ENCODE data around the gene ATF3.
"Not testable (repeated sequence)": the region's sequence is repeated elsewhere in the genome, so short reads cannot be mapped to it uniquely, and the experiment has no call there.

Gene ATF3

GRCh38 chr1:212651521-212651920 is 43.0 kb downstream of the ATF3 start:
- no peak for DNase-seq (ENCODE audit: low read depth in 2 of 2)

GRCh38 chr1:212651977-212652376 is 43.4 kb downstream of the ATF3 start:
- DNase-seq (ENCODE audit: low read depth in 2 of 2): no peak

- DNase-seq (ENCODE audit: low read depth in 2 of 2): no peak
These were observed 44.0 kb downstream of the ATF3 start for GRCh38 chr1:212652609-212653008.

- DNase-seq (ENCODE audit: low read depth in 2 of 2): no peak
These were observed 47.3 kb downstream of the ATF3 start for GRCh38 chr1:212655668-212656440.

- DNase-seq (ENCODE audit: low read depth in 2 of 2): no peak
These were observed 48.2 kb downstream of the ATF3 start for GRCh38 chr1:212656730-212657129.

- not testable (repeated sequence) for DNase-seq (ENCODE audit: low read depth in 2 of 2)
These were observed 49.7 kb downstream of the ATF3 start for GRCh38 chr1:212658250-212658649.

GRCh38 chr1:212664409-212665199 is 56.0 kb downstream of the ATF3 start:
- no peak for DNase-seq (ENCODE audit: low read depth in 2 of 2)

GRCh38 chr1:212665241-212666115 is 56.9 kb downstream of the ATF3 start:
- peak; percentile 46 to 48 for DNase-seq (ENCODE audit: low read depth in 2 of 2)

GRCh38 chr1:212666116-212666775 is 57.7 kb downstream of the ATF3 start:
- DNase-seq (ENCODE audit: low read depth in 2 of 2): no peak

GRCh38 chr1:212667223-212668139 is 58.9 kb downstream of the ATF3 start:
- DNase-seq (ENCODE audit: low read depth in 2 of 2): peak; percentile 87 to 89

- no peak for DNase-seq (ENCODE audit: low read depth in 2 of 2)
These were observed 59.9 kb downstream of the ATF3 start for GRCh38 chr1:212668477-212668876.

- DNase-seq (ENCODE audit: low read depth in 2 of 2): no peak
These were observed 60.5 kb downstream of the ATF3 start for GRCh38 chr1:212669102-212669501.

- no peak for DNase-seq (ENCODE audit: low read depth in 2 of 2)
These were observed 61.0 kb downstream of the ATF3 start for GRCh38 chr1:212669600-212669999.

- DNase-seq (ENCODE audit: low read depth in 2 of 2): no peak
These were observed 61.7 kb downstream of the ATF3 start for GRCh38 chr1:212670301-212670700.

Measured in fibroblast of skin of left quadriceps (primary cell).